Activated T-cell treated with anti-CD3 and anti-CD28 coated beads, Interleukin-2, amount 50 U/mL, for 72 hours (primary cell): ENCODE data around the gene PPP1R14B. TPM values are rescaled to one million over a fixed set of nuclear protein-coding genes. Genes with fewer than 3 reads are reported as not detected.

Experiments used
- ATAC-seq, 2 donors: fragments of 150-1000 bp; cut with Tn5 transposase; replicated peaks in 1 of 2; 2 replicates each; pipeline ENCODE4 v1.10.0; 2021; ENCODE audit warnings: moderate library complexity in 2 of 2, mild to moderate bottlenecking in 1 of 2
- DNase-seq, 2 donors: peaks; one replicate each; pipeline ENCODE4 v3.0.0; 2021 to 2022; ENCODE audit warnings: mixed read lengths in 1 of 2
- H3K27ac Mint-ChIP-seq: one replicate; pipeline ENCODE4 v1.8.0; 2022; ENCODE audit warnings: mild to moderate bottlenecking, moderate library complexity, mixed read lengths
- H3K27me3 Mint-ChIP-seq: one replicate; pipeline ENCODE4 v1.8.0; 2022; ENCODE audit warnings: low read depth, mixed read lengths
- H3K36me3 Mint-ChIP-seq, 2 donors: one replicate each; pipeline ENCODE4 v1.8.0; 2022; ENCODE audit warnings: mixed read lengths in 2 of 2, mild to moderate bottlenecking in 1 of 2; ENCODE audit not compliant: insufficient read depth in 2 of 2
- H3K4me1 Mint-ChIP-seq: one replicate; pipeline ENCODE4 v1.8.0; 2022; ENCODE audit warnings: low read depth, mixed read lengths
- H3K4me3 Mint-ChIP-seq, 2 donors: one replicate each; pipeline ENCODE4 v1.8.0; 2022; ENCODE audit warnings: mild to moderate bottlenecking in 2 of 2, mixed read lengths in 2 of 2, moderate library complexity in 2 of 2
- H3K9me3 Mint-ChIP-seq, 2 donors: one replicate each; pipeline ENCODE4 v1.8.0; 2022; ENCODE audit warnings: mixed read lengths in 2 of 2
- total RNA-seq, 2 donors: library from RNA; stranded (reverse); gene quantifications; one replicate each; pipeline ENCODE4 v1.2.3, GENCODE V29; 2022

The PPP1R14B gene
- total RNA-seq, 2 donors from 2014 or later = 121 to 149 TPM

GRCh38 chr11:64232967-64233315 is 13.8 kb downstream of the PPP1R14B start:
- peaks cover 48% of the 10 kb centered on the region for H3K4me1 Mint-ChIP-seq
- peak overlapping the region; percentile 73 to 79 for H3K4me3 Mint-ChIP-seq
- no peaks in the 10 kb centered on the region for H3K9me3 Mint-ChIP-seq
- no peak overlapping the region for H3K27ac Mint-ChIP-seq
- no peaks in the 10 kb centered on the region for H3K27me3 Mint-ChIP-seq
- H3K36me3 Mint-ChIP-seq = no peaks in the 10 kb centered on the region
- ATAC-seq = no peak
- no peak for DNase-seq

DNA sequence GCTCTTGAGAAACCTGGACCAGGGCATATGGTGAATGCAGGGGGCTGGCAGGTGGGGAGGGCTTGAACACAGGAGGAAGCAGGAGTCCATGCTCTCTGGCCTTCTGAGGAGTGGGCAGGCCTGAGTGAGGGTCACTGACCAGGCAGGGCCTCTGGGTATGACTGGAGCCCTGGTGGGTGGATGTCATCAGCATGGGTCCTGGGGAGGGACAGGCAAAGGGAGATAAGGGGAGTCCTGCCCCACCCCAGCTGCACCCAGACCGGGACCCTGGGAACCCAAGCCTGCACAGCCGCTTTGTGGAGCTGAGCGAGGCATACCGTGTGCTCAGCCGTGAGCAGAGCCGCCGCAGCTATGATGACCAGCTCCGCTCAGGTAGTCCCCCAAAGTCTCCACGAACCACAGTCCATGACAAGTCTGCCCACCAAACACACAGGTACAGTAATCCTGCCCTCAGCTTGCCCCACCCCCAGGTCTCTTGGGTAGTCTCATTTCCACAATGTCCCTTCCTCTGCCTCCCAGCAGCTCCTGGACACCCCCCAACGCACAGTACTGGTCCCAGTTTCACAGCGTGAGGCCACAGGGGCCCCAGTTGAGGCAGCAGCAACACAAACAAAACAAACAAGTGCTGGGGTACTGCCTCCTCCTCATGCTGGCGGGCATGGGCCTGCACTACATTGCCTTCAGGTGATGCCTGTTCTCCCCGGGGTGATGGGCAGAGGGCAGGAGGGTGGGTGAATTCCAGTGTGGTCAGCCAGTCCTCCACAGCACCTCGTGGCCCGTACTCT is 14.4 kb downstream of the PPP1R14B start:
- H3K27me3 Mint-ChIP-seq = no peaks in the 10 kb centered on the region
- H3K9me3 Mint-ChIP-seq = no peaks in the 10 kb centered on the region
- no peak overlapping the region for H3K27ac Mint-ChIP-seq
- peak overlapping the region in 1 of 2 donors; percentile 97 for H3K4me3 Mint-ChIP-seq
- ATAC-seq (no peak), DNase-seq (no peak)
- peaks cover 54% of the 10 kb centered on the region for H3K4me1 Mint-ChIP-seq
- H3K36me3 Mint-ChIP-seq = no peaks in the 10 kb centered on the region

- Mint-ChIP-seq H3K27me3 (no peaks in the 10 kb centered on the region), H3K4me3 (peak overlapping the region; percentile 94 to 97), H3K9me3 (no peaks in the 10 kb centered on the region), H3K36me3 (no peaks in the 10 kb centered on the region), H3K4me1 (peaks cover 60% of the 10 kb centered on the region), H3K27ac (no peak overlapping the region)
- ATAC-seq (no peak), DNase-seq (no peak)
Measured at GRCh38 chr11:64231546-64231945, 15.2 kb downstream of the PPP1R14B start.

GRCh38 chr11:64230985-64231365 is 15.8 kb downstream of the PPP1R14B start:
- ATAC-seq = no peak
- Mint-ChIP-seq H3K9me3 (no peaks in the 10 kb centered on the region), H3K4me3 (peak overlapping the region; percentile 94 to 97), H3K4me1 (peaks cover 60% of the 10 kb centered on the region), H3K36me3 (no peaks in the 10 kb centered on the region), H3K27ac (no peak overlapping the region), H3K27me3 (no peaks in the 10 kb centered on the region)
- DNase-seq = no peak

DNA sequence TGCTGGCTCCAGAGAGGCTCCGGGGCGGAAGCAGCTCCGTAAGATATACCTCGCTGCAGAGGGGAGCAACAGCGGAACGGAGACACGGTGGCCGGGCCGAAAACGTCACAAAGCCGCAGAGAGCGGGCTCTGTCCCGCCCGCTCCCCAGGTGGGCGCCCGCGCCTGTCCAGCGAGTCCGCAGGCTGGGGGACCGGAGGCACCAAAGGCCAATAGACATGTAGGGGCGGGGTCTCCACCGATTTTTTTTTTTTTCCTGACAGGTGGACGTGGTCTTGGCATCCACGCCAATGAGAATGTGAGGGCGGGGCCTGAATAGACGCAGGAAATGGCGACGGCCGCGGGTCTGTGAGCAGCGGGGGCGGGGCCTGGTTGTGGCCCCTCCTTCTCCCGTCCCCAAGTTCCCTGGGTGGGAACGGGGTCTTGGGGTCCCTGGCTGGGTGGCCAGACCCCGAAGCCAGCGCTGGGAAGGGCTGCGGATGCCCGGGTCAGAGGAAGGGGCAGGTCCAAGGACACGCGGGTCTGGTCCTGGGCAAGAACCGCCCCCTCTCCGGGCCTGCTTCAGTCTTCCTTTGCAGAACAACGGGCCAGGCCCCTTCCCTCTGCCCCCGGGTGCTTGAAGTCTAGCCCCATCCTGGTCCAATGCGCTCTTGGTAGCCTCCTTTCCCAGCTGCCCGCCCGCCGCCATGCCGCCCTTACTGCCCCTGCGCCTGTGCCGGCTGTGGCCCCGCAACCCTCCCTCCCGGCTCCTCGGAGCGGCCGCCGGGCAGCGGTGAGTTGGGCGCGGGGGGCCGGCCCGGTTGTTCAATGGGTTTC is 16.4 kb downstream of the PPP1R14B start, which contains the start of gene DNAJC4:
TSS of gene DNAJC4 (plus strand) at position 378 of the 814 bp plus-strand sequence. CDS start at position 685, 307 bp downstream.
- H3K27ac Mint-ChIP-seq = peak within 1 kb of the TSS; percentile 87
- H3K4me3 Mint-ChIP-seq = peak within 1 kb of the TSS; percentile 94 to 97
- peaks cover 57% of the 10 kb centered on the region for H3K4me1 Mint-ChIP-seq
- DNase-seq (peak; percentile 91 to 96), ATAC-seq (peak; percentile 53 to 54)
- no peaks in the 10 kb centered on the region for H3K9me3 Mint-ChIP-seq
- H3K27me3 Mint-ChIP-seq = no peaks in the 10 kb centered on the region
- H3K36me3 Mint-ChIP-seq = no peaks in the 10 kb centered on the region

- Mint-ChIP-seq H3K9me3 (no peaks in the 10 kb centered on the region), H3K27ac (peak overlapping the region; percentile 87), H3K4me1 (peaks cover 59% of the 10 kb centered on the region), H3K36me3 (no peaks in the 10 kb centered on the region), H3K4me3 (peak overlapping the region; percentile 94 to 97), H3K27me3 (no peaks in the 10 kb centered on the region)
- DNase-seq (no peak), ATAC-seq (no peak)
Measured at GRCh38 chr11:64229744-64230170, 17.0 kb downstream of the PPP1R14B start.

DNA sequence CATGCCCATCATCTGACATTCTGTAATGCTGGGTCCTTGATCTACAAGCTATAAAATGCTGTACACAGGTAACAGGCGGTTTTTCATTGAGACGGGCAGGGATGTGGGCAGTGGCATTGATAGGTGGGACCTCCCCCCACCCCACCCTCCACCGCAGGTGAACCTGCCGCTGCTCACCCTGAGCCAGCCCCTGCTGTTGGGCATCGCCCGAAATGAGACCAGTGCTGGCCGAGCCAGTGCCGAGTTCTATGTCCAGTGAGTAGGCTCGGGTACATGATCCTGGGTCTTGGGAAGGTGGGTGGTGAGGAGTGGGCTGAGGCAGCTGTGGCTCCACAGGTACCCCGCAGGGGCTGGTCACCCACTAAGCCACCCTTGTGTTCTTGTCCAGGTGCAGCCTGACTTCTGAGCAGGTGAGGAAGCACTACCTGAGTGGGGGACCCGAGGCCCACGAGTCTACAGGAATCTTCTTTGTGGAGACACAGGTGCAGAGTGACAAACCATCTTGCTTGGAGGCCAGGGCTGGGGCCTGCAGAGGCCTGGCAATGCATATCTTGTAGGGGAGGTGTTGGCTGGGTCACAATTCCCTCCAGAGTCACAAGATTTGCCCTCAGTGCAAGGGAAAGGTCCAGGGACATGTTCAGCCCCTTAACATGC is 17.5 kb downstream of the PPP1R14B start:
- ATAC-seq (no peak), DNase-seq (no peak)
- no peaks in the 10 kb centered on the region for H3K36me3 Mint-ChIP-seq
- H3K27me3 Mint-ChIP-seq = no peaks in the 10 kb centered on the region
- H3K4me1 Mint-ChIP-seq = peaks cover 59% of the 10 kb centered on the region
- peak overlapping the region; percentile 81 for H3K27ac Mint-ChIP-seq
- H3K4me3 Mint-ChIP-seq = peak overlapping the region; percentile 94 to 97
- H3K9me3 Mint-ChIP-seq = no peaks in the 10 kb centered on the region

- Mint-ChIP-seq H3K27me3 (no peaks in the 10 kb centered on the region), H3K4me1 (peaks cover 47% of the 10 kb centered on the region), H3K9me3 (no peaks in the 10 kb centered on the region), H3K4me3 (peak overlapping the region; percentile 89 to 92), H3K27ac (peak overlapping the region; percentile 90), H3K36me3 (no peaks in the 10 kb centered on the region)
- DNase-seq (no peak), ATAC-seq (no peak)
Measured at GRCh38 chr11:64227405-64227956, 19.3 kb downstream of the PPP1R14B start.

GRCh38 chr11:64226507-64227051 is 20.2 kb downstream of the PPP1R14B start:
- peaks cover 40% of the 10 kb centered on the region for H3K4me1 Mint-ChIP-seq
- H3K27ac Mint-ChIP-seq = peak overlapping the region; percentile 84
- H3K27me3 Mint-ChIP-seq = no peaks in the 10 kb centered on the region
- no peaks in the 10 kb centered on the region for H3K36me3 Mint-ChIP-seq
- DNase-seq (peak; percentile 73 to 74), ATAC-seq (peak; percentile 49 to 55)
- H3K4me3 Mint-ChIP-seq = peak overlapping the region; percentile 89 to 92
- no peaks in the 10 kb centered on the region for H3K9me3 Mint-ChIP-seq

DNA sequence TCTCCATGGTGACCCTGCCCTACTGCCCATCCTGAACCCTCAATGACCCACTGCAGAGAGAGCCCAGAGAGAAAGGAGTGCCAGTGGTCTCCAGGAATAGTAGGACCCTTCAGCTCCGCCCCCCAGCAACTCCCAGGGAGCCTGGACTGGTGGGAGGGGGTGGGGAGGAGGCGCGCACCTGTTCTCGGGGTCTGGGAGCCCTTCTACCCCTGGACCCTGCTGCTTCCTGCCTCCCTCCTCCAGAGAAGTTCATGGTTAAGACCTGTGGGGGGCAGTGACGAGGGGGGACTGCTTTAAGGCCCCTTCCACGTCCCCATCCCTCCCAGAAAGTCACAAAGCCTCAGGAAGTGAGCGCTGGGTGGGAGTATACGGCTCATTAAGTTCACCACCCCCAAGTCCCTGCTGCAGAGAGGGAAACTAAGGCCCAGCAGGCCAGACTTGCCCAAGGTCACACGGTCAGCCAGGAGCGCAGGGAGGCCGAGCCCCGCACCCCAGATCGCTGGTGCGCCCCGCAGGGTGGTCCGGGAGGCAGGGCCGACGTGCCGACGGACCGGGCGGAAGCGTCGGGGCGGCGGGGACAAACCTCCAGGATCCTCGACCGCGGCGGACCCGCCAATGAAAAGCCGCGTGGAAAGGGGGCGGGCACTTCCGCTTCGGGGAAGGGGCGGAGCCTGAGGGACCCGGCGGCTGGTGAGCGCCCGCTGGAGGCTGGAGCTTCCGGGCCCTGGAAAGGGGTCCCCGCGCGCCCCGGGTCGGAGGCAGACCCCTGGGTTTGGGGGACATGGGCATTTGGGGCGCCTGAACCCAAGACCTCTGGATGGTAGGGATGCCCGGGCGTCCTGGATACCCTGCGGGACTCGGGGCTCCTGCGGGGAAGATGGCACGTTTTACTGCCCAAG is 20.9 kb downstream of the PPP1R14B start, which contains the start of the genes NUDT22 and TRPT1:
TSS of gene NUDT22 (plus strand) at position 667 of the 899 bp plus-strand sequence. CDS start 379 bp downstream, outside the sequence.
TSS of gene TRPT1 (minus strand) at position 579 of the 899 bp plus-strand sequence. CDS start at position 253, 326 bp downstream.
- no peaks in the 10 kb centered on the region for H3K27me3 Mint-ChIP-seq
- ATAC-seq = peak; percentile 69 to 76
- peaks cover 40% of the 10 kb centered on the region for H3K4me1 Mint-ChIP-seq
- H3K9me3 Mint-ChIP-seq = no peaks in the 10 kb centered on the region
- H3K4me3 Mint-ChIP-seq = peak within 1 kb of the TSS; percentile 89 to 92
- DNase-seq = peak; percentile 94 to 98
- peak within 1 kb of the TSS; percentile 84 for H3K27ac Mint-ChIP-seq
- H3K36me3 Mint-ChIP-seq = peaks cover 0 to 1% of the 10 kb centered on the region in 2 donors

GRCh38 chr11:64224891-64225607 is 21.7 kb downstream of the PPP1R14B start:
- peak overlapping the region; percentile 89 to 92 for H3K4me3 Mint-ChIP-seq
- H3K4me1 Mint-ChIP-seq = peaks cover 39% of the 10 kb centered on the region
- no peaks in the 10 kb centered on the region for H3K9me3 Mint-ChIP-seq
- ATAC-seq (no peak), DNase-seq (no peak)
- peaks cover 0 to 1% of the 10 kb centered on the region in 2 donors for H3K36me3 Mint-ChIP-seq
- peak overlapping the region; percentile 34 for H3K27ac Mint-ChIP-seq
- H3K27me3 Mint-ChIP-seq = no peaks in the 10 kb centered on the region
